DMS114 treated with DMSO at 0.1 percent for 48 hours (cell line): ENCODE results near the gene MTTP.

Source experiments
- DNase-seq: peaks from one replicate; lab custom pipeline; 2025; ENCODE audit not compliant: unreplicated experiment; lab: John Stamatoyannopoulos, UW

Gene MTTP

GRCh38 chr4:99665983-99666382 is 91.4 kb downstream of the MTTP start:
- DNase-seq, result no peak

DNA sequence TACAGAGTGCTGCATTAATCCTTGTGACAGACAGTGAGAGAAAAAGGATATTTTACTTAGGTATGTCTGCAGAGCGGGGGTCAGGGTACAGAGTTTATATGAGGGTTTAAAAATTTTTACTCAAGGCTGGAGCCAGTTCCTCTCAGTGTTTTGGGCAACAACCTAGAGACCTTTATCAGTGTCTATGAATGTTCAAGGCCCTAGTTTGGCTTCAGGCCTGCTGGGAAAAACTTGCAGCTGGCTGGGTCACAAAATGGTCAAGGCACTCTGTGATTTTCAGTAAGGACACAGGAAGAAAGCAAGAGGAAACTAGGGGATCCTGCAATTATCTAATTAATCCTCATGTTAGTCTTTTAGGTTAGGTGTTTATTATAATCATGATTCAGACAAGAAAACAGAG is 93.8 kb downstream of the MTTP start:
- no peak for DNase-seq

- DNase-seq, result no peak
Observed at GRCh38 chr4:99669084-99669483, 94.5 kb downstream of the MTTP start.

DNA sequence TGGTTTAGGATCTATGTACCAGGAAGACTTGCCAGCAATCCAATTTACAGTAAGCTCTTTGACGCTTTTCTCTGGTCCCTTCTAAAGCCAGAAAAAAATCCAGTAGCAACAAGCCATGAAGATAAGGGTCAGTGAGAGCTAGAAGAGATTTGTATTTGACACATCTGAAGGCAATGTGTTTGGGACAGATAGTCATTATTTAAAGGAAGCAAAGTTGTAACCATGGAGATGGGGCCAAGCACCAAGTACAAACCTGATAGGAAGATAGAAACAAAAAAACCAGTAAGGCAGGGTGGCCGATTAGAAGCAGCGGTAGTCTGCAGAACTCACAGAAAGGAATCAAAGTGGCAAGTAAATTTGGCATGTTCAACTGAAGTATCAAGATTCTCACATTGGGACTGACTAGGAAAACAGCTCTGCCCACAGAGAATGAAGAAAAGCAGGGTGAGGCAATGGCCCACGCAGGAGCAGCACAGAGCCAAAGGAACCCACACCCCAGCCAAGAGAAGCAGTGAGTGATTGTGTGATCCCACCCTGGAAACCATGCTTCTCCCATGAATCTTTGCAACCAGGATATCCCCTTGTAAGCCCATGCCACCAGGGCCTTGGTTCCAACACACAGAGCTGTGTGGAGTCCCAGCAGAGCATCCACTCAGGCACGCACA is 95.9 kb downstream of the MTTP start:
- no peak for DNase-seq
